Measurements from ENCODE around the gene ABHD16A. TPM values are rescaled to one million over a fixed set of nuclear protein-coding genes. Genes with fewer than 3 reads are reported as not detected.

ABHD16A gene
- total RNA-seq, 2 donors from 2014 or later: 49.3 to 52.8 TPM

DNA sequence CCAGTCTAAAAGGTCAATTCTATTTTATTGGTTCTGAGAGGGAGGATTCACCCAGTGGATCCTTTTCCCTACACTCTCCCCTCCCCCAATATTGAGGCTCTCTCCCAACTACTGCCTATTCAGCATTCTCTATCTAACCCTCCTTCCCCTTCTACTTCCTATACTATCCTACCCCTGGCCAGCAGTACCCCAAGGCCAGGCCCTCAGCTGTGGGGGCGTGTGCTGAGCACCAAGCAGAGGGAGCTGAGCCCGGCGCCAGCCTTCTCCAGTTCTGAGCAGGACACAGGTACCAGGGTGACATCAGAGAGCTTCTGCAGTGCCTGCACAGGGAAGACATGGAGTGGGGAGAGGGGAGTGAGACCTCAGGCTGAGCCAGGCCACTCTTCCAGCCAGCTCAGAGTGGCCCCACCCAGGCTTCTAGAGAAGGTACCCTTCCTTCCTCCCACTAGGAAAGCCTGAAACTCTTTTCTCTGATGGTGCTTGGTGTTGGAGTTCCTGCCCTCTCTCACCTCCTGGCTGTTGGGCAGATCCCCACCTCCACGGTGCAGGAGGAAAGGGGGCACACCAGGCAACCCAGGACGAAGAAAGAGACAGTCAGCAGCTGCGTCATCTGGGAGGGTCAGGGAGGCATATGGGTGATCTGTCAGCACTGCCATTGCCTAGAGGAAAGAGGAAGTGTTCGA, 24.1 kb upstream of the ABHD16A start:
- TF ChIP-seq, protein P1, sequence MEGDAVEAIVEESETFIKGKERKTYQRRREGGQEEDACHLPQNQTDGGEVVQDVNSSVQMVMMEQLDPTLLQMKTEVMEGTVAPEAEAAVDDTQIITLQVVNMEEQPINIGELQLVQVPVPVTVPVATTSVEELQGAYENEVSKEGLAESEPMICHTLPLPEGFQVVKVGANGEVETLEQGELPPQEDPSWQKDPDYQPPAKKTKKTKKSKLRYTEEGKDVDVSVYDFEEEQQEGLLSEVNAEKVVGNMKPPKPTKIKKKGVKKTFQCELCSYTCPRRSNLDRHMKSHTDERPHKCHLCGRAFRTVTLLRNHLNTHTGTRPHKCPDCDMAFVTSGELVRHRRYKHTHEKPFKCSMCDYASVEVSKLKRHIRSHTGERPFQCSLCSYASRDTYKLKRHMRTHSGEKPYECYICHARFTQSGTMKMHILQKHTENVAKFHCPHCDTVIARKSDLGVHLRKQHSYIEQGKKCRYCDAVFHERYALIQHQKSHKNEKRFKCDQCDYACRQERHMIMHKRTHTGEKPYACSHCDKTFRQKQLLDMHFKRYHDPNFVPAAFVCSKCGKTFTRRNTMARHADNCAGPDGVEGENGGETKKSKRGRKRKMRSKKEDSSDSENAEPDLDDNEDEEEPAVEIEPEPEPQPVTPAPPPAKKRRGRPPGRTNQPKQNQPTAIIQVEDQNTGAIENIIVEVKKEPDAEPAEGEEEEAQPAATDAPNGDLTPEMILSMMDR (IDR thresholded peaks at IDR 0.05): no peak
- Histone ChIP-seq H3K9me3 (no peaks in the 10 kb centered on the region), H3K27ac (peak overlapping the region; percentile 40 to 98), H3K4me3 (no peak overlapping the region), H3K27me3 (replicated peaks; ENCODE audit: insufficient read depth) (no peaks in the 10 kb centered on the region), H3K36me3 (peaks cover 40% of the 10 kb centered on the region), H3K4me1 (ENCODE audit: control insufficient read depth in 1 of 2, low read depth in 2 of 2) (peaks cover 16 to 26% of the 10 kb centered on the region in 2 donors)
- no peak for DNase-seq (ENCODE audit: low spot score)
- ATAC-seq (ENCODE audit: insufficient number of reproducible peaks, low FRiP score, low read depth): no peak

DNA sequence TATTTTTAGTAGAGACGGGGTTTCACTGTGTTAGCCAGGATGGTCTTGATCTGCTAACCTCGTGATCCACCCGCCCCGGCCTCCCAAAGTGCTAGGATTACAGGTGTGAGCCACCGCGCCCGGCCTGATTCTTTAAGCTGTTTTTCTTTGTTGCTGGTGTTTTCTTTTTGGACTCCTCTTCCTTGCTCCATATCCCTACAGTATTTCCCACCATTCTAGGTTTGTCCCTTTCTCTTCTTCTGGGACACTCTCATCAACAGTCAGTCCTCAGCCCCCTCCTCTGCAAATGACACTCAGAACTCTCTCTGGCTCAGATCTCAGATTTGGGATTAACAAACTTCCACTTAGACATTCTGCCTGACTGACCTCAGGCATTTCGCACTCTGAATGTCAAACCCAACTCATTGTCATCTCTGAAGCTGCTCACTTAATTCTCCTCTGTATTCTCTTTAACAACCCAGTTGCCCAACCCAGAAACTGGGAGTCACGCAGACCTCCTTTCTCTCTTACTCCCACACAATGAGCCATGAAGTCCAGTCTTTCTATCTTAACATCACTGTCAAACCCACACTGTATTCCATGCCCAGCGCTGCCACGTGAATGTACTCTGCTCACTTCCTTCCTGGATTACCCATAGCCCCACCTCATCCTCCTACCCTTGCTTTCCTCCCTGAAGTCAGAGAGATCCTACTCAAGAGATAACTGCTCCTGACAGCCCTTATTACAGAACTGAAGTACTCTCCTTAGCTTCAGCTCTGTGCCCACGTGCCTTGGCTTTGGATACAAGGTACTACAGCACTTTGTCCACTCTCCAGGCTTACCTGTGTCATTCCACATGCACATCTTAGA, 22.6 kb upstream of the ABHD16A start:
- Histone ChIP-seq H3K27me3 (replicated peaks; ENCODE audit: insufficient read depth) (no peaks in the 10 kb centered on the region), H3K4me1 (ENCODE audit: control insufficient read depth in 1 of 2, low read depth in 2 of 2) (peaks cover 16 to 24% of the 10 kb centered on the region in 2 donors), H3K4me3 (no peak overlapping the region), H3K36me3 (peaks cover 28% of the 10 kb centered on the region), H3K9me3 (no peaks in the 10 kb centered on the region), H3K27ac (no peak overlapping the region)
- DNase-seq (ENCODE audit: low spot score): no peak
- no peak for ATAC-seq (ENCODE audit: insufficient number of reproducible peaks, low FRiP score, low read depth)
- TF ChIP-seq, protein P1 (IDR thresholded peaks at IDR 0.05): no peak

DNA sequence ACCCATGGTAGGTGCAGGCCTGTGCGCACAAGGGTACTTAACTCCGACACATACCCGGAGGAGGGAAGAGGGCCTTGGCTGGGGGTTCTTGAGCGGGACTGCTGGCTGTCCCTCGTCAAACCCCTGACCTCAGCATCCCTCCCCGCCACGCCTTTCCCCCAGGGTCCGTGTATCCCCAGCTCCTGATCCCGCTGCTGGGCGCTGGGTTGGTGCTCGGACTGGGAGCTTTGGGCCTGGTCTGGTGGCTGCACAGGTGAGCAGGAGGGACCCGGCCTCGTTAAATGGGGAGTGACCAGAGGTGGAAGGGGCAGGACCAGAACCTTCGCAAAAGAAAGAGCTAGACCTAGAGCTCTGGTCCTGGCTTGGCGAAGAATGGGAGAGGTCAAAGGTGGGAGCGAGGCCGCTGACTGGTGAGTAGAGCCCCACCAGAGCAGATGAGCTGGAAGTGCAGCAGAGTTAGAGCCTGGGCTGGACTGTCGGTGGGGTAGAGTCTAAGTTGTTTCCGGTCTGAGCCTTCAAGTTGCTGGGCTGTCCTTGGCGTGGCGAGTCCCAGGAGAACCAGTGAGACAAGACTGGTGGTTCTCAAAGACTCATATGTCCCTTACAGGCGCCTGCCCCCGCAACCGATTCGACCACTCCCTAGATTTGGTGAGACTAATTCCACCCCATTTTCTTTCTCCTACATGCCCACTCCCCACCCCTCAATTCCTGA, 21.0 kb upstream of the ABHD16A start:
- no peaks in the 10 kb centered on the region for H3K9me3 ChIP-seq
- TF ChIP-seq, protein P1 (IDR thresholded peaks at IDR 0.05): no peak
- ATAC-seq (ENCODE audit: insufficient number of reproducible peaks, low FRiP score, low read depth) (no peak), DNase-seq (ENCODE audit: low spot score) (no peak)
- no peak overlapping the region for H3K4me3 ChIP-seq
- peaks cover 26% of the 10 kb centered on the region for H3K36me3 ChIP-seq
- H3K27me3 ChIP-seq (replicated peaks; ENCODE audit: insufficient read depth): no peaks in the 10 kb centered on the region
- H3K4me1 ChIP-seq (ENCODE audit: control insufficient read depth in 1 of 2, low read depth in 2 of 2): peaks cover 13 to 19% of the 10 kb centered on the region in 2 donors
- no peak overlapping the region for H3K27ac ChIP-seq

DNA sequence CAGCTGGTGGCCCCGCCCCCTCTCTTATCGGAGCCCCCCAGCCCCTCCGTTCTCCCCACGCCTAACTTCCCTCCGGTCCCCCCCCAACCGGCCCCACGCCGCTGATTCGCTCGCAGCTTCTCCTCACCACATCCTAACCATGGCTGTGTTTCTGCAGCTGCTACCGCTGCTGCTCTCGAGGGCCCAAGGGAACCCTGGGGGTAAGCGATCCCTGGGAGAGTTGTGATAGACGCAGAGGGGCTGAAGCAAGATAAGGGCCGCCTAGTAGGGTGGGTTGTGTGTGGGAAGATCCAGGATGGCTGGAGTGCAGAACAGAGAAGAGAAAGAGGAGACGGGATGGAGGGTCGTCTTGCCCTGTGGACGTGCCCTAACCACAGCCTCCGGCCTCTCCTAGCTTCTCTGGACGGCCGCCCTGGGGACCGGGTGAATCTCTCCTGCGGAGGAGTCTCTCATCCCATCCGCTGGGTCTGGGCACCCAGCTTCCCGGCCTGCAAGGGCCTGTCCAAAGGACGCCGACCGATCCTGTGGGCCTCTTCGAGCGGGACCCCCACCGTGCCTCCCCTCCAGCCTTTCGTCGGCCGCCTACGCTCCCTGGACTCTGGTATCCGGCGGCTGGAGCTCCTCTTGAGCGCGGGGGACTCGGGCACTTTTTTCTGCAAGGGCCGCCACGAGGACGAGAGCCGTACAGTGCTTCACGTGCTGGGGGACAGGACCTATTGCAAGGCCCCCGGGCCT, 20.3 kb upstream of the ABHD16A start, which contains the start of gene MPIG6B:
Gene MPIG6B, plus strand, starts transcription at position 129 of the 735 bp plus-strand sequence. Its CDS starts 11 bp downstream, at position 140.
- ATAC-seq (ENCODE audit: insufficient number of reproducible peaks, low FRiP score, low read depth) (no peak), DNase-seq (ENCODE audit: low spot score) (no peak)
- Histone ChIP-seq H3K36me3 (peaks cover 26% of the 10 kb centered on the region), H3K27me3 (replicated peaks; ENCODE audit: insufficient read depth) (no peaks in the 10 kb centered on the region), H3K4me3 (no peak within 1 kb of the TSS), H3K9me3 (no peaks in the 10 kb centered on the region), H3K4me1 (ENCODE audit: control insufficient read depth in 1 of 2, low read depth in 2 of 2) (peaks cover 8 to 15% of the 10 kb centered on the region in 2 donors), H3K27ac (no peak within 1 kb of the TSS)
- TF ChIP-seq, protein P1 (IDR thresholded peaks at IDR 0.05): no peak

Data from thoracic aorta (tissue), 2 donors.